ENCODE measurements around the gene MAPK9.

MAPK9 gene

GRCh38 chr5:180294913-180295555 lies 3.2 kb upstream of the MAPK9 start:
- no peak for DNase-seq (ENCODE audit: low read depth, low spot score)

GRCh38 chr5:180294411-180294810 lies 2.5 kb upstream of the MAPK9 start:
- DNase-seq (ENCODE audit: low read depth, low spot score) = no peak

- no peak for DNase-seq (ENCODE audit: low read depth, low spot score)
Measured at GRCh38 chr5:180291234-180291940, 496 bp downstream of the MAPK9 start.

- no peak for DNase-seq (ENCODE audit: low read depth, low spot score)
Measured at GRCh38 chr5:180290568-180291233, 1.2 kb downstream of the MAPK9 start.

GRCh38 chr5:180289966-180290365 lies 1.9 kb downstream of the MAPK9 start:
- no peak for DNase-seq (ENCODE audit: low read depth, low spot score)

- no peak for DNase-seq (ENCODE audit: low read depth, low spot score)
Measured at GRCh38 chr5:180289433-180289832, 2.5 kb downstream of the MAPK9 start.

- no peak for DNase-seq (ENCODE audit: low read depth, low spot score)
Measured at GRCh38 chr5:180287868-180288267, 4.0 kb downstream of the MAPK9 start.

- no peak for DNase-seq (ENCODE audit: low read depth, low spot score)
Measured at GRCh38 chr5:180287404-180287803, 4.5 kb downstream of the MAPK9 start.

- no peak for DNase-seq (ENCODE audit: low read depth, low spot score)
Measured at GRCh38 chr5:180284149-180284548, 7.7 kb downstream of the MAPK9 start.

GRCh38 chr5:180283026-180283615 lies 8.8 kb downstream of the MAPK9 start:
- no peak for DNase-seq (ENCODE audit: low read depth, low spot score)

- DNase-seq (ENCODE audit: low read depth, low spot score) = no peak
Measured at GRCh38 chr5:180282281-180282680, 9.6 kb downstream of the MAPK9 start.

GRCh38 chr5:180281706-180282105 lies 10.2 kb downstream of the MAPK9 start:
- DNase-seq (ENCODE audit: low read depth, low spot score) = no peak

GRCh38 chr5:180274695-180275094 lies 17.2 kb downstream of the MAPK9 start:
- no peak for DNase-seq (ENCODE audit: low read depth, low spot score)

GRCh38 chr5:180271221-180271620 lies 20.7 kb downstream of the MAPK9 start:
- no peak for DNase-seq (ENCODE audit: low read depth, low spot score)

- DNase-seq (ENCODE audit: low read depth, low spot score) = no peak
Measured at GRCh38 chr5:180259260-180259611, 32.6 kb downstream of the MAPK9 start.

- no peak for DNase-seq (ENCODE audit: low read depth, low spot score)
Measured at GRCh38 chr5:180253036-180253824, 38.7 kb downstream of the MAPK9 start.

GRCh38 chr5:180251887-180252286 lies 40.0 kb downstream of the MAPK9 start:
- DNase-seq (ENCODE audit: low read depth, low spot score) = no peak

- no peak for DNase-seq (ENCODE audit: low read depth, low spot score)
Measured at GRCh38 chr5:180251141-180251540, 40.7 kb downstream of the MAPK9 start.

GRCh38 chr5:180250329-180250728 lies 41.6 kb downstream of the MAPK9 start:
- DNase-seq (ENCODE audit: low read depth, low spot score) = no peak

GRCh38 chr5:180241600-180241999 lies 50.3 kb downstream of the MAPK9 start:
- DNase-seq (ENCODE audit: low read depth, low spot score) = no peak

GRCh38 chr5:180238631-180239030 lies 53.3 kb downstream of the MAPK9 start:
- no peak for DNase-seq (ENCODE audit: low read depth, low spot score)

- no peak for DNase-seq (ENCODE audit: low read depth, low spot score)
Measured at GRCh38 chr5:180235846-180236245, 56.0 kb downstream of the MAPK9 start.
